Measurements from ENCODE around the gene OR3A3.

The OR3A3 gene

DNA sequence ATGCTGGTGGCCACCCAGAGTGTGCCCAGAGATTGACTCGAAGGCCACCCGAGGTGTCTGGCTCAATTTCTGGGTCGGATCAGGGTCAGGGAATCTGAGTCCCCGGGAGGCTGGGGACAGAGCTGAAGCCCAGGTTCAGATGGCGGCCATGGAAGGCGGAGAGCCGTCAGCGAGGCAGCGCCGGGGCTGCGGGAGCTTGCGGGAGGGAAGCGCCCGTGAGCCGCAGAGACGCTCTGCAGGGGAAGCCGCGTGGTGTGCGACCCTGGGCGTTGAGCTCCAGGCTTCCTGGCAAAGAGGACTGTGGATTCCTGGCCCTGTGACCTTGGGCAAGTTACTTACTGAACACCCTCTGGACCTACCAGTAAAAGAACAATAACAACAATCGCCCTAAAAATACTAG lies 61.0 kb downstream of the OR3A3 start:
- DNase-seq (ENCODE audit: low spot score), result no peak

Measured in Ammon's horn (tissue), 1 donor.